GM19099 (cell line): Measurements from ENCODE around the gene CLRN1.

Source experiments
- POLR2A ChIP-seq: IDR thresholded peaks from 3 replicates; pipeline ENCODE4 v1.6.1; 2011; ENCODE audit warnings: low read depth; ENCODE audit not compliant: insufficient read length; ENCODE audit errors: extremely low read depth

CLRN1 gene

GRCh38 chr3:150972366-150973071 lies at the start of gene CLRN1:
TSS of gene CLRN1 (minus strand) at chr3:150972727. CDS start at chr3:150972708, 19 bp downstream.
- no peak for TF ChIP-seq POLR2A

GRCh38 chr3:151016478-151016795 lies 43.9 kb upstream of the CLRN1 start:
- no peak for TF ChIP-seq POLR2A

GRCh38 chr3:151015767-151016477 lies 43.4 kb upstream of the CLRN1 start:
- TF ChIP-seq POLR2A = no peak

GRCh38 chr3:151015181-151015580 lies 42.7 kb upstream of the CLRN1 start:
- TF ChIP-seq POLR2A = no peak

- TF ChIP-seq POLR2A = no peak
Observed at GRCh38 chr3:151014501-151015018, 42.0 kb upstream of the CLRN1 start.

GRCh38 chr3:151012753-151013152 lies 40.2 kb upstream of the CLRN1 start:
- TF ChIP-seq POLR2A = no peak

GRCh38 chr3:151011427-151011826 lies 38.9 kb upstream of the CLRN1 start:
- TF ChIP-seq POLR2A = no peak

- TF ChIP-seq POLR2A = no peak
Observed at GRCh38 chr3:151009981-151010380, 37.5 kb upstream of the CLRN1 start.

- TF ChIP-seq POLR2A = no peak
Observed at GRCh38 chr3:151009430-151009829, 36.9 kb upstream of the CLRN1 start.

GRCh38 chr3:151008699-151009098 lies 36.2 kb upstream of the CLRN1 start:
- no peak for TF ChIP-seq POLR2A

- TF ChIP-seq POLR2A = no peak
Observed at GRCh38 chr3:151003768-151004134, 31.2 kb upstream of the CLRN1 start.

GRCh38 chr3:151003029-151003767 lies 30.7 kb upstream of the CLRN1 start:
- no peak for TF ChIP-seq POLR2A

GRCh38 chr3:151002003-151002981 lies 29.8 kb upstream of the CLRN1 start:
- no peak for TF ChIP-seq POLR2A

GRCh38 chr3:150998996-150999395 lies 26.5 kb upstream of the CLRN1 start:
- no peak for TF ChIP-seq POLR2A
